ENCODE data around the gene CMYA5. TPM values are rescaled to one million over a fixed set of nuclear protein-coding genes. Genes with fewer than 3 reads are reported as not detected.
"Not testable (repeated sequence)": the region's sequence is repeated elsewhere in the genome, so short reads cannot be mapped to it uniquely, and the experiment has no call there.

Gene CMYA5
- total RNA-seq, 1 donor from 2014 or later: 33.4 TPM

DNA sequence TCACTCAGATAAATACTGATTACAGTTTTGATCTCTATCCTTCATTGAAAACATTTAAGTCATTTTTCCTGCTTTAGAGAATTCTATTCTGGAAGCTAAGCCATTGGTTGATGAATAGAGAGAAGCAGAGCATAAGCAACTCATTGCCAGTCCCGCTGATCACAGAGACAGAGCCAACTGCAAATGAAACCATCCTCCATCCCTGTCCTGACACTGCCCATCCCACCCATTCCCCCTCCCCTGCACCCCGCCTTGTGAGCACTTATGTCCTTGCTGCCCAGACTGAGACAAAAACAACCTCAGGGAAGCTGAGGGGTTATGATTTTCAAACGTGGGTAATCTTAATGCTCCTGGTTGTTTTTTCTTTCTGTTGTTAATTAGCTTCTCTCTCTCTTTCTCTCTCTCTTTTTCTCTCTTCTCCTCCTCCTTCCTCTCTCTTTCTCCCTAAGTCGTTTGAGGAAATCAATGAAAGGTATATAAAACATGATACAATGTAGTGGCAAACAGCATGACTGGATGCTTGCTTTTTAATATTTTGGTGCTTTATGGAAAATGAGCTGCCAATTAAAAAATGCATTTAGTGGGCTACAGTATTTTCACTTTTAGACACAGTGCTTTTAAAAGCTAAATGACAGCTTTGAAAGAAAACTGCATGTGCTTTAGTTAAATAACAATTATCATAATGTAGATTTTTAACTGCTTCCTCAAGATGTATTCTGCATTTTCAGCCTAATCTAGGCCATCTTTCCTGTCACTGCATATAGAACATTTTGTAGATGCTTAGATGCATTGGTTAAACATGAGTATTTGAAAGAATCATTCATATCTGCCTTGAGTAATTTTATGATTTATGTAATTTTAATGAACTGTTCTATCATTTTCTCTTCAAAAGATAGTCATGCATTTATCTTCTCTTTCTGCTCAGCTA lies 57.3 kb downstream of the CMYA5 start:
- DNase-seq (ENCODE audit: low spot score): no peak

DNA sequence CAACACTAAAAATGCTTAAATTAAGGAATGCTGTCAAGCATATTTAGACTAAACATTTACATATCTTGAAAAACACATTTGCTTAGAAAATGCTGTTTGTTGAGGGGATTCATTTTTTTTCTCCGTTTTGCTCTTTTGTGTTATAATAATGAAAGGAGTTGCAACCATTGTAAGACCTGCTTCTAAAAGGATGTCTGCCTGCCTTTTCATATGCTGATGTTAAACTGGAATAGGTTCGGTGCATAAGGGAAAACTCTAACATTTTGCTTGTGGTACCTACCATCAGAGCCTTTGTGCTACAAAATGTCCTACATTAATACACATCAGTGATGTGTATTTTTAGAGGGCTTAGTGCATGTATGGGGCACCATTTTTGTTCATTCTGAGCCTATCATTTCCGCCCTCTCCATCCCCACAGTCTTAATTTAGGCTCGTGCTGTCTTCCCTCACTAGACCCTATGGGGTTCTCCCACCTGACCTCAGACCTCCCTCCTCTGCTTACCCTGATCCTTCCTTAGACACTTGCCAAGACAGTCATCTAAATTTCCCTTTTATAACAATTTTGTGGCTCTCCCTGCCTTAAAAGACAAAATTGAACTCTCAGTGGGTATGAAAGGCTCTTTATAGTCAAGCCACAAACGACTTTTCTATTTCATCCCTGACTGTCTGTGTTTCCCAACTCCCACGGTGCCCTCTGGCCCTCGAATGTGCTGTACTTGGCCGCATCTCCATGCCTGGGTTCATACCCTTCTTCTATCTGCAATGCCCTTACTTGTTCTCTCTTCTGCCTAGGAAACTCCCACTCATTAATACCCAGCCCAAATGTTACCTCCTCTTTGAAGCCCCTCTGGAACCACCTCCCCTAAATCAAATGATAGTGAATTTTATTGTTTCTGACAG lies 61.2 kb downstream of the CMYA5 start:
- no peak for DNase-seq (ENCODE audit: low spot score)

DNA sequence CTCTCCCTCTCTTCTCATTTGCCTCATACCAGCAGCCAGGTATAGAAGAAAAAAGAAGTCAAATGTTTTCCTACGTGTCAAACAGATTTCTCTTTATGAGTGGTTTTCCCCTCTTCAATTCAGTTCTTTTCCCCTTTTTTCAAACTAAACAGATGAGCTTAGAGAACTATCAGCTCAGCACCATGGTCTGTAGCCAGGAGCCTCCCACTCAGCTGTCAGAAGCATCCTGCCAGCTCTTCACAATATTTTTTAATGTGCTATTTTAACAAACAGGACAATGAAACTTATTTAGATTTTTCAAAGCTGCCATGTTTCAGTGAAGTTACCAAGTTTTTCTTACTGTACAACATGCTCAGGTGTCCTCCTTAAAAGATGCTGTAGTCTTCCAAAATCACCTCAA lies 63.5 kb downstream of the CMYA5 start:
- DNase-seq (ENCODE audit: low spot score): no peak

DNA sequence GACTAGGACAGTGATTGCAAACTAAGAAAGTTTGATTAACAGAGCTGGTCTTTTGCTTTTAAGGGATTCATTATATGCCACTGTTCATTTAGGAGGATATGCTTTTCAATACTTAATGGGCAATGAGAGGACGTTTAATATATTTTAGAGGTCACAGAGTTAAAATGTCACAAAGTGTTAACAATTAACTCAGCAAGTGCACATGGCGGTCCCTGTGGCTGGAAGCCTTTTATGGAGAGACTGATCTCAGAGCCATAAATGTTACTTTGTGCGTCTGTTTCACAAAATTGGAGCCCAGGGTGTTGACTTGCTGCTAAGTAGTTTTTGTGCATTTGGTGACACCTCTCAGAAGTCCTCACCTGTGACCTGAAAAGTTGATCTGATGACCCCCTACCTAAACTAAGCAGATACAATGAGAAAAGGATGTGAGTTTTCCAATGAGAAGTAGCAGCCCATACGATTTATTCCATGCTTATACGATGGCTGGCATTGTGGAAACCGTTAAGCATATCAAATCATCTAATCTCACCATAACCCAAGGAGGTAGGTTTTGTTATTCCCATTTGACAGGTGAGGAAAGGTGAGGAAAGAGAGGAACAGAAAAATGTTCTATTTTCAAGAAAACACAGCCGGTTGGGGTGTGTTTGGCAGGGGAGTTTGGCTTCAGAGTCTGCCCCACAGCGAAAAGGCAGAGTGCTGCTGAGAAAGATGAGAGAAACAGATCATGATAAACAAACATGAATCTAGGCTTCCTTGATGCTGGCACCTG lies 64.4 kb downstream of the CMYA5 start:
- no peak for DNase-seq (ENCODE audit: low spot score)

DNA sequence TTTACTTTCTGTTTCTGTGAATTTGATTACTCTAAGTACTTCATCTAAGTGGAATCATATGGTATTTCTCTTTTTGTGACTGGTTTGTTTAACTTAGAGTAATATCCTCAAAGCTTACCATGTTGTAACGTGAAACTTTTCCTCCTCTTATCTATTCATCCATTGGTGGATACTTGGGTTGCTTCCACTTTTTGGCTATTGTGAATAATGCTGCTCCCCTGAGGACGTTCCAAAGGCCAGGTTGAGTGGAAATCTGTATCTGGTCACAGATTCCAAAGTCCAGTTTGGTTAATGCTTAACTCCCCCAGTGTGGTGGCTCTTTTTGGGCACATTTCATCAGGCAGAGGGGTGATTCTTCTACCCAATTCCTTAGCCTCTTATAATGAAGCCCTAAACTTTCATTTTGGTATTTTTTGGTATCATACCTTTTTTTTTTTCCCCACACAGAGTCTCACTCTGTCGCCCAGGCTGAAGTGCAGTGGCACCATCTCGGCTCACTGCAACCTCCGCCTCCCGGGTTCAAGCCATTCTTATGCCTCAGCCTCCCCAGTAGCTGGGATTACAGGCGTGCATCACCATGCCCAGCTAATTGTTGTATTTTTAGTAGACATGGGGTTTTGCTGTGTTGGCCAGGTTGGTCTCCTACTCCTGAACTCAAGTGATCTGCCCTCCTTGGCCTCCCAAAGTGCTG lies 65.4 kb downstream of the CMYA5 start:
- DNase-seq (ENCODE audit: low spot score): no peak

DNA sequence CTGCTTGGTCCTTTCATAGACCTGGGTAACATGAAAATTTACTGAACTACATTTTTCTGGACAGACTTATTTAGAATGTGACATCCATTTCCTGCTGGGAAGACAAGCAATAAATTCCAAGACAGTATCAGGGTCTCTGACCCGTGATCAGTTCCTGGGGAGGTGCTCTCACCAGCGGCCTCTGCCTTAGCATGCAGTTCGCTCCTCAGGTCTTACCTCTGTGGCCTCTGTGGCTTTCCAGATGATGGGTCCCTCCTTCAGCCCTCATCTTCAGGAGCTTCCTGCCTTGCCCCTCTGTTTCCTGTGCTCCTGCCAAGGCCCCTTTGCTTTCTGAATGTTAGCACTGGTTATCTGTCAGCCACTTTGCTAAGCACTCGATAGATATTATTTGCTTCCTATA lies 66.4 kb downstream of the CMYA5 start:
- no peak for DNase-seq (ENCODE audit: low spot score)

DNA sequence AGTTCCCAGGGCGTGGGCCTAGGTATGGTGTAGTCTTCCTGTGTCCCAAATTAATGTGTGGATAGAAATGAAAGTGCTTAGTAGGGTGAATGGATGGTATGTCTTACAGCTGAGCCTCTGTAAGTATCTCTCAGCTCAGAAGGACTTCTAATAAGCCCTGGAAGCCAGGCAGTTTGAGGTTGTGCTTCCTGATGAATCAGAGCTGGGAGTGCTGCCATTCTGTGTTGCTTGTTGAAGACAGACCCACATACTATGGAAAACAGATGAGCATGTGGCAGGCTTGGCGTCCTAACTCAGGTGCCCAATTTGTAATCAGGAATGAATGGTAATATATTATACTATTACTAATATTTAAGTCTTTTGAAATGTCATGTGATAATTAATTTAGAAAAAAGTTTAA lies 69.8 kb downstream of the CMYA5 start:
- DNase-seq (ENCODE audit: low spot score): no peak

DNA sequence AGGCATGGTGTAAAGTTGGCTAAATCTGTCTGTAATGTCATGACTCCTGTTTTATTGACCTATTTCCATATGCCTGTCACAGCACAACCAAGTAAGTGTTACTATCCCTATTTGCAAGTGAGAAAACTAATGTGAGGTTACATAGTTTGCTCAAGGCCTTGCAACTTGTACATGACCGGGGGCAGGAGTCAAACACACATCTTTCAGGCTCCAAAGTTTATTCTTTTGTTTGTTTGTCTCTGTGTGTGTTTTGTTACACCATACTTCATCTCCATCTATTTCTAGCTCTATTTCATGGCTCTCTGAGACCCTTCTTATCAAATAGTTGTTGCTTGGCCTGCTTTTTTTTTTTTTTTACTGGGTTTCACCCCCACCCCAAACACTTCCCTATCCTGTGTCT lies 70.2 kb downstream of the CMYA5 start:
- DNase-seq (ENCODE audit: low spot score): no peak

DNA sequence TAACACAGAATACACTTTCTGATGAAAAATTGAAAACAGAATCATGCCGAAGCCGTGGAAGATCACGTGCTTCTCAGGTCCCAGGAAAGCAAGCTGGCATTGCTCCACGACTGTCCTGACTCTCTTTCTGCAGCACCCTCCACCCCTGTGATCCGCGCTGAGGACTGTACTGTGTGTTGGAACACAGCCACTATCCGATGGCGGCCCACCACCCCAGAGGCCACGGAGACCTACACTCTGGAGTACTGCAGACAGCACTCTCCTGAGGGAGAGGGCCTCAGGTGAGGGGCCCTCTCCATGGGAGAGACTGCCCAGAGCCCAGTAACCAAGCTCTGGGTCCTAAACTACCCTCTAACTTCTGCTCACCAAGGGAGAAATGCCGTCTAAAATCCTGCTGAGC lies 73.3 kb downstream of the CMYA5 start:
- no peak for DNase-seq (ENCODE audit: low spot score)

DNA sequence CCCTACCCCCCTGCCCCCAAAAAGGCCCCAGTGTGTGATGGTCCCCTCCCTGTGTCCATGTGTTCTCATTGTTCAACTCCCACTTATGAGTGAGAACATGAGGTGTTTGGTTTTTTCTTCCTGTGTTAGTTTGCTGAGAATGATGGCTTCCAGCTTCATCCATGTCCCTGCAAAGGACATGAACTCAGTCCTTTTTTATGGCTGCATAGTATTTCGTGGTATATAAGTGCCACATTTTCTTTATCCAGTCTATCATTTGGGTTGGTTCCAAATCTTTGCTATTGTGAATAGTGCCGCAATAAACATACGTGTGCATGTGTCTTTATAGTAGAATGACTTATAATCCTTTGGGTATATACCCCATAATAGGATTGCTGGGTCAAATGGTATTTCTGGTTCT lies 74.5 kb downstream of the CMYA5 start:
- DNase-seq (ENCODE audit: low spot score): not testable (repeated sequence)

DNA sequence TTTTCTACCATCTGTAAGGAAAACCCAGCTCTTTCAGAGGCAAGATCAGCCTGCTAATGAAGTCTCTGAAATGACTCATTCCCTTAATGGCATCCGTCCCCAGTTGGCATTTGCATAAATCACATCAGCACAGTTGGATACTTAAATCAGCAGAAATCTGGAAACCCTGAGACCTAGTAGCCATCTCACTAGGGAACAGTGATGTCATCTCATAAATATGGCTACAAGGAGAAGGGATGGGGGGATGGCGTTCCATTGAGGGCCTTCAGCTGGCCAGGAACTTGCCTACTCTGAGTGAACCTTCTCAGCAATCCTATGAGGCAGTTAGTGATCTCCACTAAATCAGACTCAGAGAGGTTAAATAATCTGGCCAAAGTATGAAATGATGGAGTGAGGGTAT lies 81.8 kb downstream of the CMYA5 start:
- DNase-seq (ENCODE audit: low spot score): no peak

DNA sequence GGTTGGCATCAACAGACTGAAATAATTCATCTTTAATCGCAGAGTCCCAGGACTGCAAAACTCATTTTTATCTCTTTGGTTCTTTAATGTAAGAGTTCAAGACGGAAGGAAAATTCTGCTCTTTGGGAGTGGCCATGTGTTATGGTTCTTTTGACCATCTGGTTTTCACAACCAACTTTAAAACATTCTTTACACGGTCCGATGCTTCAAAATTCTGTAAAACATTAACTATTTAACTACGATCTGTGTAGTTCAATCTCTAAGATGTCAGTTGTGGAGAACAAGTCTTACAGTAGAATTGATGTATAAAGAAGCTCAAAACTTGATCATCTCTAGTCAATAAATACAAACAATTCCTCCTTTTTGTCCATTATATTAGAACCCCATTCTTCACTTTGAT lies 83.0 kb downstream of the CMYA5 start:
- no peak for DNase-seq (ENCODE audit: low spot score)

DNA sequence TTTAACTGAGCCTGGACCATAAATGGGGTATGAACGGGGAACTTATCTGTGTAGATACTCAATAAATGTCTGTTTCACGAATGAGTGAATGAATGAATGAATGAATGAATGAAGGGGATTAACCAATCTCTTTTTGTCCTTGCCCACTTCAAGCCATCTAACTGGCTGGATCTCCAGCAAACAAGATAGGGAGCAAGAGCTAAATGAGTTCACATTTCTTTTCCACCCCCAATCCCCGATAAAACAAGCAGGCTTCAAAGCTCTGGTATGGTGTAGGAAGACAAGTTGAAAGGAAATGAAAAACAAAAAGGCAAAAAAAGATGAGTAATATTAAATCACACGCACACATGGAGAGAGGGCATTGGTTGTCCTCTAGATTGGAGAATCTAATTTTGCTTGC lies 84.0 kb downstream of the CMYA5 start:
- DNase-seq (ENCODE audit: low spot score): no peak

DNA sequence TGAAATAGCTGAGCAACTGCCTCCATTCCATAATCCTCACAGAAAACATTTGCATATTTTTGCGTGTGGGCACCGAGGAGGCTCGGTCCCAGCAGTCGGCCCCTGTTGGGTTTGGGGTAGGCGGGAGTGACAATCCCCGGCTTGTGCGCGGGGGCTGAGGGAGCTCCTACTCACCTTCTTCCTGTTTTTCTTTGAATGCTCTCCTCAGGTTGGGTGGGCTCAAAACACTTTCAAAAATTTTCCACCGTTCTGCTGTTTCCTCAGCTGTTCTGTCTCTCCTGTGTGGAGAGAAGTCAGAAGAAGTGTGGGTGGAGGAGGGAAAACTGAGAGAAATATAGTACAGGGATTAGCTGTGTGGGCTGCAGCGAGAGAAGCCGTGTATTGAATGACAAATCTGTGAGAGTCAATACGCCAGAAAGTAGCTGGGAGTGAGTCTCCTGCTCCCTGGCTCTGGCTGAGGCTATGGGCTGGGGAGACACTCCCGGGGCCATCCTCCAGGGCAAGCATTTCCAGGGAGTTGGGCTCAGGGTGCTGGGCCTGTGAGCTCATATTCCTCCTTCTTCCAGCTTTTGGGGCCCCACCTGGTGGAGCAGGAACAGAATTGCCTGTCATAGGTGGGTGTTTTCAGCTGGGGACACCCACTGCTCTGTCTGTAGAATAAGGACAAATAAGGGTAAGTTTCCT lies 84.7 kb downstream of the CMYA5 start:
- no peak for DNase-seq (ENCODE audit: low spot score)

DNA sequence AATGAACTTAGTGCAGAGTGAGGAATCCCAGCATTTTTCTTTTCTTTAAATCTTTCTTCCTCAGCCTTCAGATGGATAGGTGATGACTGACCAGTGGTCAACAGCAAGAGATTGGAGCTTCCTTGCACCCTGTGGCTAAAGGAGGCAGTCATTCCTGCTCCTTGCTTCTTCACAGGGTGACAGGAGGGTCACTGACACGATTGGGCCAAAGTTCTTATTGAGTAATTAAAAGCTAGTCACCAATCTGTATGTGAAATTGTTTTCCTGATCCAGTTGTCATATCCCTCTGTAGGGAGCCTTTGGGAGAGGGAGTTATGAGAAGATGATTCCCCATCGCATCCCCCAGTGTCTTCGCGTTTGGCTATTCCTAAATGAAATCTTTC lies 85.2 kb downstream of the CMYA5 start:
- no peak for DNase-seq (ENCODE audit: low spot score)

DNA sequence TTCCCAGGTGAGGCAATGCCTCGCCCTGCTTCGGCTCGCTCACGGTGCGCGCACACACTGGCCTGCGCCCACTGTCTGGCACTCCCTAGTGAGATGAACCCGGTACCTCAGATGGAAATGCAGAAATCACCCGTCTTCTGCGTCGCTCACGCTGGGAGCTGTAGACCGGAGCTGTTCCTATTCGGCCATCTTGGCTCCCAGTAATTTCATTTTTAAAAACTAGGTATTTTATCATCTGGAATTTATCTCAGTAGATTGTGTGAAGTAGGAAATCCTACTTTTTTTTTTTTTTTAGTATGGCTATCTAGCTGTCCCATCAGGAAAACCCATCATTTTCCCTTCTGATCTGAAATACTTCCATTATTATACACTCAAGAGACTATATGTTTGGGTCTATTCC lies 95.1 kb downstream of the CMYA5 start:
- not testable (repeated sequence) for DNase-seq (ENCODE audit: low spot score)

DNA sequence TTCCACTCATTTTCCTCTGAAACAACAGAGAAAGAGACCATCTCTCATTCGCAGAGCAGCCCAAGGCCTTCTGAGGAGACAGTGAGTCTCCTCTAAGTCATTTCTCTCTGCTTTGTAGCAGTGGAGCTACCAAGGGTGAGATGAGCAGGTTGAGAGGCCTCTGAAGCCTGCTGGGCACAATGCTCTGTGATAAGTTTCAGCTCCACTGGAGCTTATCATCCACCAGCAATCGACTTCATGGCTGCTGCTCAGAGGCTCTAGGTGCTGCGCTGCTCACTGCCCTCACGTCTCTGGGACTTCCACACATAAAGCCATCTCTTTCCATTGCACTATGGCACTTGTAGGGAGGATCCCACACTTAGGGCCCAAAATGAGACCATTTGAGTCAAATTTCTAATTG lies 96.3 kb downstream of the CMYA5 start:
- DNase-seq (ENCODE audit: low spot score): no peak

DNA sequence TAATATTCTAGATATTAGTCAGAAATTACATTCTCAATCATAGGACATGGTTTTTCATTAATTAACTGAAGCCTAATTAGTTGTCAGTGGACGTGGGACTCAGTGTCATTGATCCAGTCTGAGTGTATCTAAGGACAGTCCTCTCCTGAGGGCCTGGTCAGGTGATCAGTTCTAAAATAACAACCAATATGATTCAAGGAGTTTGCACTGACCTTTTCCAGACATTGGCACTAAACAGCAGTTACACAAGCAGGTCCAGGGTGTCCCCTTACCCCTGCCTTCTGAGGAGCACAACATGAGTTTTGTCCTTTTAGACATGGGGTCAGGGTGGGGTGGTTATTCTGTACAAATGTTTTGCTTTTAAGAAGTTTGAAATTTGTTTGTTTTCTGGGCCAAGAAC lies 97.8 kb downstream of the CMYA5 start:
- no peak for DNase-seq (ENCODE audit: low spot score)

DNA sequence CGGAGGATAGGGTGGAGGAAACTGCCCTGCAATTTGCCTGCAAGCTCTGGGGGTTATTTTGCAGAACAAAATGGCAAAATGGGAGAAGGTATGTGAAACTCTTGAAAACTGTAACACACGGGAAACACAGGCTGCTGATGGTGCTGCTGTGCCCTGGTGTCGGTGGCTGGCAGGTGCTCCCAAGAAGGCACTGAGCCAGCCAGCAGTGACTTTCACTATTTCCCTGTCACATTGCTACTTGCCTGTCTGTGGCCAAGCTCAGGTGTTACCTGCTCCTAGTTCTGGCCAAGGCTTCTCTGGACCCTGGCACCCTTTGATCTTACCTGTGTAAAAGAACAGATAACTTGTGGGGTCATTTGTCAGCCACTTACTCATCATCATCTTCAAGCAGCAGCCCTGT lies 102.2 kb downstream of the CMYA5 start:
- DNase-seq (ENCODE audit: low spot score): no peak

DNA sequence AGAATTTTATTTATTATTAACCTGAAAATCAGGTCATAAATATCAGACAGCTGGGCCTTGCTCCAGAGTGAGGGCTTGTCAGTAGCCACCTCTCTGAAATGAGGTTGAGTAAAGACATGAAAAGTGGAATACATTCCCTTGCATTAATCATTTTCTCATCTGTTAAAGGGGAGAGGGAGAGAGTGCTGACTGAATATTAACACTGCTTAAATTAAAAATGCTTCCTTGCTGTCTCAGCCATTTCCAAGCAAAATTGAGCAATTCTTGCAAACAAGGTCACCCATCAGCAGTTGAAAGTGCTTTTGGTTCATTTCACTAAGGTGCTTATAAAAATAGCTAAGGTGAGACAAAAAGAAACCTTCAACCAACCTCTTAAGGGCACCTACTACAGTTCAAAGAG lies 102.8 kb downstream of the CMYA5 start:
- no peak for DNase-seq (ENCODE audit: low spot score)

DNA sequence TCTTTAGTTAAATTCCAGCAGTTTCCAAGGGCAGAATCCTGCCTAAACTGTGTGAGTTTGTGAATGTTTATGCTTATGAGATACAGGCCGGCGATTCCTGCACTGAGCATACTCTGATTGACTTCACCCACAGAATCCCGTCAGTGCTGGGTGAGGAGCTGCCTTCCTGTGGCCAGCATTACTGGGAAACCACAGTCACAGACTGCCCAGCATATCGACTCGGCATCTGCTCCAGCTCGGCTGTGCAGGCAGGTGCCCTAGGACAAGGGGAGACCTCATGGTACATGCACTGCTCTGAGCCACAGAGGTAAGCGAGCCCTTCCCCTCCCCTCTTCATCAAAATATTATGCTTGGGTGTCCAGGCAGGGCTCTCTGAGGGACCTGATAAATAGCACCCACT lies 103.7 kb downstream of the CMYA5 start:
- no peak for DNase-seq (ENCODE audit: low spot score)

Measured in ureter (tissue), 1 donor.